NCI-H1930 (cell line): Measurements from ENCODE around the gene SHISA2.

Experiments used
- DNase-seq, 2 experiments: peaks; one replicate each; lab custom pipeline; 2025; lab: John Stamatoyannopoulos, UW

Gene SHISA2

DNA sequence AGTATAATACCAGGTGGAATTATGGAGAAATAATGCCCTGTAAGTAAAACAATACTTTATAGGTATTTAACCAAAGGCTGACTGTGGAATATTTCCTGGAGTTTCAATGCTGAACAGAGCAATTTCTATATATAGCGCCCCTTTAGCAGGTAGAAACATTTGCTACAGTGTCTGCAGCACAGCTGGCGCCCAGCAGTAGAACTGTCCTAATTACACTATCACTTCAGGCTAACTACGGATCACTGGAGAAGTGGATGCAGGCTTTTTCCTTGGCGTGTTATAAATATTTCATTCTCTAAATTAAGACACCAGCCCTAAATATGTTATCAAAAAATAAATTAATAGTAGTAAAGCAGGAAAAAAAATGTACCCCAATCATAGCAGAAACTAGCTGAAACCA is 3.1 kb downstream of the SHISA2 start:
- DNase-seq, result no peak

DNA sequence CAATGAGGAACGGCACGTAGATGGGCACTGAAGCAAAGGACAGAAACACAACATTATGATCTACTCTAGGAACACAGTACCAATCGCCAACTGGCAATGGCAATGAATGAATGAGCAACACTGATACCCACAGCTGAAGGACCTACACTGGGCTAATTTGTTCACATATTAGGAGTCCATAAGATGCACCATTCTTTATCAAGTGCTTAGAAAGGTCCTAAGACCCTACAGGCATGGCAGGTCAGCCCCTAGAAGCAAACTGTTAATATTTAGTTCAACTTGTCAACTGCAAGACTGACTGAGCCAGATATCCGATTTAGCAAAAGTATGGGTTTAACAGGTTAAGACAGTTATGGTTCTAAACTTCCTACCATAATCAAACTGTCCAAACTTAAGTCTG is 4.8 kb downstream of the SHISA2 start:
- DNase-seq, result no peak

GRCh38 chr13:26046639-26047038 is 5.2 kb downstream of the SHISA2 start:
- DNase-seq, result no peak

DNA sequence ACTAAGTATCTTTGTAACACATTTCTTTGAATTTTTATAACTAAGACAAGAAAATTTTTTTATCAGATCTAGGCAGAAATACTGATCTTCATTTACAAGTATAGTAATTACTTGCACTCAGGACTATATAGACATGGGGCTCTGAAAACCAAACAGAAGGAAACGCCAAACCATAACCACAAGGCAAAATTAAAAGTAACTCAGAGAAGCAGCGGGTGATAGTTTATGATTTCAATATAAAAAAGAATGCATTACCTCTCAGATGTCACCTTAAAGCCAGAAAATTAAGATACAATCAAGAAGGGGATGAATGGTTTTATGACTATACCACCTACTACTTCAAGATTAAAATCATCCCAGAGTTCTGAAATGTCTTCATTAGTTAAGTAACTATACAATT is 6.7 kb downstream of the SHISA2 start:
- DNase-seq, result no peak

DNA sequence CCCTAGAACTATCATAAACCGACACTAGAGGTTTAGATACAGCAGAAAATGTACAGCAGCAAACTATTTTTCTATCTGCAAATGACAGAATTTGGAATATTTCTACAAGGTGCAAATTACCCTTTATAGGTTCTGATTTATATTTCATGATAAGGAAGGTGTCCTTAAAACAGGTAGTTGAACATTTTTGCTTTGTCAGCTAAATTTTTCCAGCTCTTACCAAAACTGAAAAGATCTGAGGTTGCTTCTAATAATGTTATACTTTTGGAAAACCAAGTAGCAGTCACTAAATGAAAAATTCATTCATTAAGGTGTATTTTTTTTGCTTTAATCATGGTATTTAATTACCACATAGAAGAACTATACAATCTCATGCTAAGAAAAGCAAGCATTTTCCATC is 9.0 kb downstream of the SHISA2 start:
- no peak for DNase-seq

- DNase-seq, result no peak
Observed at GRCh38 chr13:26041444-26041843, 10.4 kb downstream of the SHISA2 start.

DNA sequence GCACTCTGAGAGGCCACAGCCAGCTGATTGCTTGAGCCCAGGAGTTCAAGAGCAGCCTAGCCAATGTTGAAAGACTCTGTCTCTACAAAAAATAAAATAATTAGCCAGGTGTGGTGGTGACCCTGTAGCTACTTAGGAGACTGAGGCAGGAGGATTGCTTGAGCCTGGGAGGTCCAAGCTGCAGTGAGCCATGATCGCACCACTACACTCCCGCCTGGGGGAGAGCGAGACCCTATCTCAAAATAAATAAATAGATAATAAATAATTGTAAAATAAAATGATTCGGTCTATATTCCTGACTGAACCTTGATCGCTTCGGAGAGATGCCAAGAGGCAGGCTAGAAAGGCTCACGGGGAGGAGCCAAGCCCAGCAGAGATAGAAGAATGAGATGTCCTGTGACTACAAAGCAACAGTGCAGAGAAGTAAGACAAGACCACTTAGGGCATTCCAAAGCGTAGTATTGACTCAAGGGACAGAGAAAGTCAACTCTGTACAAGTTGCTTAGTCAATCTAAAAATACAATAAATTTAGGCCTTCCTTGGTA is 12.8 kb downstream of the SHISA2 start:
- no peak for DNase-seq

DNA sequence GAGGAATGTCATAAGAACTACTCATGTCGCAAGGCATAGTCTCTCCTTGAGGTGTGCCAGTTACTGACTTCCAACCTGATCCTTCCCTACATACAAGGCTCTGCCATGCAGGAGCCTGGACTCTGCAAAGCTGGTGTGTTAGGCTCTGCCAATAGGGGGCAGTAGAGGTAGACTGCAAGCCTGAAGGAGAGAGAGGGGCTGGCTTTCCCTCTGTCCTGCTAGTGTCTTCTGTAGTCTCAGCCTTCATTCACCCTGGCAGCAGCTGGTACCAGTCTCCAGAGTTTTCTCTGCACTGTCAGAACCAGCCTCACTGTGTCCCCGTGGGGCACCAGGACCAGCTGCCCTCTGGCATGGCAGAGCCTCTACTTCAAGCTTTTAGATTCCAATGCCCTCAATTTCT is 14.5 kb downstream of the SHISA2 start:
- DNase-seq, result peak; percentile 40 to 69

DNA sequence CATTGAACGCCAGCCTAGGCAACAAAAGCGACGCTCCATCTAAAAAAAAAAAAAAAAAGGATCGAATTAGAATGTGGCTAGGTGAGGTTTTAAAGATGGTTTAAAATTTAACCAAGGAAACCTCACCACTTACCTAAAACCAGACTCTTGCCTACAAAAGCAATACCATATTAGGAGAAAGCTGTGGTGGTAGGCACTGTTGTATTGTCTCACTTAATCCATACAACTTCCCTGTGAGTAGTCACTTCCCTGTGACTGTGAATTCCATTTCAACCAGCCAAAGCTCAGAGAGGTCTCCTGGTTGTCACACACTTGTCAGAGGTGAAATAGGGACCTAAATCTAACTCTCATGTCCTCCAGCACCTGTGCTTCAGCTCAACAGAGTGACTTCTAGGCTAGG is 15.4 kb downstream of the SHISA2 start:
- DNase-seq, result no peak

DNA sequence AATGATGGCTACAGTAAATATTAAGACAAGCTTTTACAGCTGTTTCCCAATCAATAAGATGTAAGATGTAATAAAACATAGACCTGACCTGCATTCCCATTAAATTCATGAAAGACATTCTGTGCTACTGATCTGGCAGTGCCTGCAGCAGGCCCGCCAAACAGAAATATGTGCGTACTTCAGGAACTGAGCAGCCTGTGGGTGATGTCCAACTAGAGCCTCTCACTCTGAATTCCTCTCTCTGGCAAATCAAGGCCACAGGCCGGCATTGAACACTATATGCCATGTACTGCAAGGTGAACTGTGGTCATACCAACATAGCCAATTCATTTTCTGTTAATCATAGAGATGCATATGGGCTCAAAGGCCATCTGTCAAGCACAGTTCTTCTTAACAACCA is 17.8 kb downstream of the SHISA2 start:
- no peak for DNase-seq

DNA sequence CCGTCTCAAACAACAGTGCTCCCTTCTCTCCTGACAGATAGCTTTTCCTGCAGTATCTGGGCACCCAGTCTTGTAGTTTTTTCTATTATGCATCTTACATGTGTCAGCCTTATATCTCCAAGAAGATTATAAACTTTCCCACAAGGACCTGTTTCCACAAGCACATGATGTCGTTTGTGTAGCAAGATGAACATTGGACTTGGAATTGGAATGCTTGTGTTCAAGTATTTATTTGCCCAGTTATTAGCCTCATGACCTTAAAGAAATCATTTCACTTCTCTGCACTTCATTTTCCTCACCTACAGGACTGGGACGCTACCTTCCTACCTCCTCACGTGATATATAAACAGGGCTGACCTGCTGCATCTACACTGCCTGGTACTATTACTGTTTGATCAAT is 21.5 kb downstream of the SHISA2 start:
- DNase-seq, result no peak

DNA sequence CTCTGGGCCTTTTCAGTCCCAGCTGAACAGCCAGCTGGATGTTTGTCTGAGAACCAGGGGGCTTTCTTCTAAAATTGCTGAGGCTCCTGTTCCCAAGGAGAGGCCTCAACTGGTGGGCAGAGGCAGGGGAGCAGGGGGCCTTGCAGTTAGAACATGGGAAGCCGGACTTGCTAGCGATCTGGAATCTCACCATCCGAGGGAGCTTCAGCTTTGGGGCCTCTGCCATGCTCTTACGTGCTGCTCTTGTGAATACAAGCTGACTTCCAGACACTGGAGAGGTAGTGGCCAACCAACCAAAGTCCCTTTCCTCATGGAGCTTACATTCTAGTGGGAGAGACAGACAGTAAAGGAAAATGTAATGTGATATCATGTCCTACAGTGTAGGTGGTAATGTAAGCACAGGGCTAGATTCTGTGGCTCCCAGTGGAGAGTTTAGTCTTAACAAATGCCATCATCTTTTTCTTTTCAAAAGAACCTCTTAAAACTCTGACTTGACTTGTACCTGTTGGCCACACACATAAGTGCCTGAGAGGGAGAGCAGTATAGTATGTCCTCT is 22.2 kb downstream of the SHISA2 start:
- no peak for DNase-seq

GRCh38 chr13:26026211-26026610 is 25.6 kb downstream of the SHISA2 start:
- DNase-seq, result no peak

- DNase-seq, result no peak
Observed at GRCh38 chr13:26025771-26026170, 26.0 kb downstream of the SHISA2 start.

- no peak for DNase-seq
Observed at GRCh38 chr13:26025196-26025595, 26.6 kb downstream of the SHISA2 start.

GRCh38 chr13:26024558-26024957 is 27.3 kb downstream of the SHISA2 start:
- no peak for DNase-seq

GRCh38 chr13:26022538-26023292 is 29.1 kb downstream of the SHISA2 start:
- DNase-seq, result no peak

- no peak for DNase-seq
Observed at GRCh38 chr13:26021956-26022355, 29.9 kb downstream of the SHISA2 start.

DNA sequence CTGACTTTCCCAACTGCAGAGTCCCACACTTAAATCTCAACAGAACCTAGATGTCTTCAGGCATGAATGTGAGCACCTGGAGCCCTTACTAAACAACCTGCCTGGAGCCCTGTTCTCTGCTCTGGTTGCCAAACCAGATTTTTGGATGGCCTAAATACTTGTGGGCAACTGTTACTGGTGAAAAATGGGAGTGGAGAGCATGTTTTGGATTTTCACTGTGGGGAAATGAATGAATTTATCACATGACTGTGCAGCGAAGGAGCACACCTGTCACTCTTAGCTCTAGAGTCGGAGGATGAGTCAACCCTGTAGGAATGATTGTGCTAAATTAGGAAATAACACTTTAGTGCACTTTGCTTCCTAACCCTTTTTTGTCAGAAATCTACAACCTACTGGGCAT is 30.3 kb downstream of the SHISA2 start:
- DNase-seq, result no peak

GRCh38 chr13:26020891-26021290 is 30.9 kb downstream of the SHISA2 start:
- no peak for DNase-seq

DNA sequence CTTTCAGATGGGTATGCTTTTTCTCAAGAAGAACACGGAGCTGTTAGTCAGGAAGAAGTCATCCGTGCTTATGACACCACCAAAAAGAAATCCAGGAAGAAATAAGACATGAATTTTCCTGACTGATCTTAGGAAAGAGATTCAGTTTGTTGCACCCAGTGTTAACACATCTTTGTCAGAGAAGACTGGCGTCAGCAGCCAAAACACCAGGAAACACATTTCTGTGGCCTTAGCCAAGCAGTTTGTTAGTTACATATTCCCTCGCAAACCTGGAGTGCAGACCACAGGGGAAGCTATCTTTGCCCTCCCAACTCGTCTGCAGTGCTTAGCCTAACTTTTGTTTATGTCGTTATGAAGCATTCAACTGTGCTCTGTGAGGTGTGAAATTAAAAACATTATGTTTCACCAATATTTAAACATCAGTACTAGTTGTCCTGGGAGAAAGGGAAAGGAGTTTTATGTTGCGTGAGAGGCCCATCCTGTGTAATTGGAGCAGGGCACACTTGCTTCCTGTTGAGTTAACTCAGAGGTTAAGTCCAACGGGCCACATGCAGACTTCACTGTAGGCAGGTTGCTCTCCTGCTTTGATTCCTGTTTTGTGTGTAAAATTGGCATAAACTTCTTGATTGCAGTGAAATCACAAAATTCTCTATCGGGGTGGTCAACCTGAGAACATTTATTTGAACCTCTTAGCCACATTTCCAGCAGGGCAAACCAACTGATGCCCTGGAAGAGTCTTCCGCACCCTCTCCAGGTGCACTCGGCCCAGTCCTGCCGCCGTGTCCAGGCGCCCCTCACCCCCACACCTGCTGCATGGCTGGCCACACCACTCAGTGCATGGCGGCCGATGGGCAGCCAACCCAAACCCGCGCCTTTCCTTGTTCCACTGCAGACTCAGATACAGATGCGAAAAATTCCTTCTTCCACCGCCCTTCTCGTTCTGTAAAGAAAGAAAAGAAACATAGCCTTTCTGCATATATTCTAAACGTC is 31.6 kb downstream of the SHISA2 start:
- DNase-seq, result no peak

DNA sequence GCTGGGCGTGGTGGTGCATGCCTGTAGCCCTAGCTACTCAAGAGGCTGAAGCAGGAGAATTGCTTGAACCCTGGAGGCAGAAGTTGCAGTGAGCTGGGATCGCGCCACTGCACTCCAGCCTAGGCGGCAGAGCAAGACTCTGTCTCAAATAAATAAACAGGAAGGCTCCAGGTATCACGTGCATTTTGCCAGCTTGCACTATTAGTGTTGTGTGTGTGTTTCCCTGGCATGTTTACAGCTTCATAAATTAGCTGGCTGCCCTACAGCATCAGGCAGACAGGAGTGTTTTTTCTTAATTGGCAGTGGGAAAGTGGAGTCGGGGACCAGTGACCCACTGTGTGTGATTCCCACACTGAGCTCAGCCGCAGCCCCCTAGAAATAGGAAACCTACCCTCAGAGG is 32.6 kb downstream of the SHISA2 start:
- no peak for DNase-seq
